GM18511 (cell line): ENCODE results near the gene RBM17.
"Not testable (repeated sequence)": the region's sequence is repeated elsewhere in the genome, so short reads cannot be mapped to it uniquely, and the experiment has no call there.

Source experiments
- ATAC-seq: cut with Tn5 transposase; IDR thresholded peaks from one replicate; pipeline ENCODE4 v1.9.1; 2021; ENCODE audit warnings: mild to moderate bottlenecking, moderate library complexity; ENCODE audit not compliant: unreplicated experiment

Gene RBM17

DNA sequence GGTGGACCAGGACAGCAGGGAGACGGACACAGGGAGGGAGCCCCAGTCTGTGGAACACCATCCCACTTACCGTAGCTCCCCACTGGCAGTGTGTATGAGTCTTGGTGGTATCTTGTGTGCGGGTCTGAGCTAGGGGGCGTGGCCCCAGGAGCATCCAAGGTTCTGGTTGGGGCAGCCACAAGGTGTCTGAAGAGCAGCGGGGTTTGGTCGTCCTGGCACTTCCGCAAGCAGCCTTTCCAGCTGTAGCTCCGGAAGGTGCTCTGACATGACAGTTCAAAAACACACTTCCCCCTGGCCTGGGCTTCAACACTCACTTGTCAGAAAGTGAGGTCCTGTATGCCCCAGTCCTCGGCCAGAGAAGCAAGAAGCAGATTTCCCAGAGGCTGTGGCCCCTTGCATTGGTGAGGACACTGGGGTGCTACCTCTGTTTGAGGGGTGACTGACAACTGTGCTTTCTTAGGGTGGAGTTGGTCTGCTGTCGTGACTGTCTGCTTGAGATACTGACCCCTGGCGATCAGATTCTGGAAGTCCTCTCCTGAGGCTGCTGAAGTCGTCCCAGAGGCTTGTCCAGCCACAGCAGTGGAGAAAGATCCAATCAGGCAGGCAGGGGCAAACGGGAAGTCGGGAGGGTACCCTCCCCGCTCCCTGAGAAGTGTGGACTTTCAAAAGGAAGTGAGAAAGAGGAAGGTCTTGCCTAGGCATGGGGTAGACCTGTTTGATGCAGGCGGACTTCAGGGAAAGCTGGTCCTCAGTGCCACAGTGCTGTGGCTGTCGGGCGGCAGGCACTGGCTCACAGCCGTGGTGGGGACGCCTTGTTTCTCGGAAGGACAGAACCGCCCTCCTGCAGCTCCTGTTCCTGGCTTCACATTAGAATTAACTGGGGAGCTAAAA is 62.5 kb downstream of the RBM17 start:
- ATAC-seq: peak; percentile 88

GRCh38 chr10:6153845-6154244 is 65.0 kb downstream of the RBM17 start:
- no peak for ATAC-seq

GRCh38 chr10:6154566-6154965 is 65.7 kb downstream of the RBM17 start:
- no peak for ATAC-seq

DNA sequence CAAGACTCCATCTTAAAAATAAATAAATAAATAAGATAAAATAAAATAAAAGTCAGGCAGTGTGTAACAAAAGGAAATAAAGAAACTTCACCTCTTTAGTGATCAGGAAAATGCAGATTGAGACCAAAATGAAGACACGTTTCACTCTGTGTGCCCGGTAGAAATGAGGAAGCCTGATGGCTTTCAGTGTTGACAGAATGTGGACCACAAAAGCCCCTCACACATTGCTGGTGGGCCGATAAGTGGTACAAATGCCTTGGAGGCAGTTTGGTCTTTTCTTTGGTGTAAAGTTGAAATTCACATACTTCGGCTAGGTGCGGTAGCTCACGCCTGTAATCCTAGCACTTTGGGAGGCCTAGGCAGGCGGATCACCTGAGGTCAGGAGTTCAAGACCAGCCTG is 69.4 kb downstream of the RBM17 start:
- no peak for ATAC-seq

- ATAC-seq: no peak
Measured at GRCh38 chr10:6161921-6162320, 73.1 kb downstream of the RBM17 start.

GRCh38 chr10:6162589-6163356 is 73.9 kb downstream of the RBM17 start:
- ATAC-seq: no peak

GRCh38 chr10:6163364-6164270 is 74.8 kb downstream of the RBM17 start:
- peak; percentile 91 for ATAC-seq

DNA sequence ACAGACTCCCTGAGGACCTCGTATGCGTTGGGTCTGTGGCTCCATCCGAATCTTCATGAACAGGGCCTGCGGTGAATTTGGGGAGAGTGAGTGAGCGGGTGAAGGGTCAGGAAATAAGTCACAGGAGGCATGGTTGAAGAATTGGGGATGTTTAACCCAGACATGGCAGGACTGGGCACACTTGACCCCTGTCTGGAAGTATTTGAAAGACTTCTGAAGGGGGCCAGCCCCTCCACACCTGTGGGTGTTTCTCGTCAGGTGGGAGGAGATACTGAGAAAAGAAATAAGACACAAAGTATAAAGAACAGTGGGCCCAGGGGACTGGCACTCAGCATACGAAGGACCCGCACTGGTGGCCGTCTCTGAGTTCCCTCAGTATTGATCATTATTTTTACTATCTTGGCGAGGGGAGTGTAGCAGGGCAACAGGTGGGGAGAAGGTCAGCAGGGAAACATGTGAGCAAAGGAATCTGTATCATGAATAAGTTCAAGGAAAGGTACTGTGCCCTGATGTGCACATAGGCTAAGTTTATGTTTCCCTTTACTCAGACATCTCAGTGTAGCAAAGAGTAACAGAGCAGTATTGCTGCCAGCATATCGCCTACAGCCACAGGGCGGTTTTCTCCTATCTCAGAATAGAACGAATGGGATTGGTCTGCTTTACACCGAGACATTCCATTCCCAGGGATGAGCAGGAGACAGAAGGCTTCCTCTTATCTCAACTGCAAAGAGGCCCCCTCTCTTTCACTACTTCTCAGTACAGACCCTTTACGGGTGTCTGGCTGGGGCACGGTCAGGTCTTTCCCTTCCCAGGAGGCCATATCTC is 75.6 kb downstream of the RBM17 start:
- ATAC-seq: no peak

DNA sequence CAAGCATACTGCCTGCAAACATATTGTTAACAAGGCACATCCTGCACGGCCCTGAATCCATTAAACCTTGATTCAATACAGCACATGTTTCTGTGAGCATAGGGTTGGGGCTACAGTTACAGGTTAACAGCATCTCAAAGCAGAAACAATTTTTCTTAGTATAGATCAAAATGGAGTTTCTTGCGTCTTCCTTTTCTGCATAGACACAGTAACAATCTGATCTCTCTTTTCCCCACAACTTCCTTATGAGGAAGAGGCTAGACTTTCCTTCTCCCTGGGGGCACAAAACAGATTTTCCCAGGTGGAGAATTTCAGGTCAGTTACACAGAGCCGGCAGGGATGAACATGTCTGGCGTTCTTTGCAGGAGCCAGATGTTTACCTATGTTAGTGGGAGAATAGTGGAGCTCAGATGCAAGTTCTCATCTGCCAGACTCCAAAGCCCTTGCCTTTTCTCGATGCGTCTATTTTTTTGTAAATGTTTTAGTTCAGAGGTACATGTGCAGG is 76.4 kb downstream of the RBM17 start:
- no peak for ATAC-seq

DNA sequence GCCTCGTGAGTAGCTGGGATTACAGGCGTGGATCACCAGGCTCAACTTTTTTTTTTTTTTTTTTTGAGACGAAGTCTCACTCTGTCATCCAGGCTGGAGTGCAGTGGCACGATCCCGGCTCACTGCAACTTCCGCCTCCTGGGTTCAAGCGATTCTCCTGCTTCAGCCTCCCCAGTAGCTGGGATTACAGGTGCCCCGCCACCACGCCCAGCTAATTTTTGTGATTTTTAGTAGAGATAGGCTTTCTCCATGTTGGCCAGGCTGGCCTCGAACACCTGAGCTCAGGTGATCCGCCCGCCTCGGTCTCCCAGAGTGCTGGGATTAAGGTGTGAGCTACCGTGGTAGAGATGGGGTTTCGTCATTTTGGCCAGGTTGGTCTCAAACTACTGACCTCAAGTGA is 77.1 kb downstream of the RBM17 start:
- not testable (repeated sequence) for ATAC-seq
